HG03558 (cell line): ENCODE data around the gene PARD3B.

Source experiments
- ATAC-seq: cut with Tn5 transposase; IDR thresholded peaks from one replicate; pipeline ENCODE4 v1.9.1; 2021; ENCODE audit warnings: moderate number of reproducible peaks; ENCODE audit not compliant: unreplicated experiment; ENCODE audit errors: extremely low read depth

PARD3B gene

DNA sequence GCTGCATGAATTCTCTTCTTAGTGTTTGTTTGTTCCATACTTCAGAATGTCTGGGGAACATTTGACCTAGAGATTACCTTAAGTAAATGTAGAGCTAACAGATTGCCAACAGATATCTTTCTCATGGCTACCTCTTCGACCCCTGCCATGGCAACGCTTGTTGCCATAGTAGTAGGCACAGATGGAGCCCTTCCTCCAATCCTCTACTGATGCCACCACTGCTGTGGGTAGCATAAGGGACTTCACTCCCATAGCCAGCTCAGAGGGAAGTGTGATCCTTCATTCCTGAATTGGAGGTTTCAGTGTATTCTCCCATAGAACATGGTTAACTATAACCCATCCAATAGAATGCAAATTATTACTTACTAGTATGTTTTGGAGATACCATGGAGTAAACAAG lies 593.5 kb downstream of the PARD3B start:
- ATAC-seq, result no peak

DNA sequence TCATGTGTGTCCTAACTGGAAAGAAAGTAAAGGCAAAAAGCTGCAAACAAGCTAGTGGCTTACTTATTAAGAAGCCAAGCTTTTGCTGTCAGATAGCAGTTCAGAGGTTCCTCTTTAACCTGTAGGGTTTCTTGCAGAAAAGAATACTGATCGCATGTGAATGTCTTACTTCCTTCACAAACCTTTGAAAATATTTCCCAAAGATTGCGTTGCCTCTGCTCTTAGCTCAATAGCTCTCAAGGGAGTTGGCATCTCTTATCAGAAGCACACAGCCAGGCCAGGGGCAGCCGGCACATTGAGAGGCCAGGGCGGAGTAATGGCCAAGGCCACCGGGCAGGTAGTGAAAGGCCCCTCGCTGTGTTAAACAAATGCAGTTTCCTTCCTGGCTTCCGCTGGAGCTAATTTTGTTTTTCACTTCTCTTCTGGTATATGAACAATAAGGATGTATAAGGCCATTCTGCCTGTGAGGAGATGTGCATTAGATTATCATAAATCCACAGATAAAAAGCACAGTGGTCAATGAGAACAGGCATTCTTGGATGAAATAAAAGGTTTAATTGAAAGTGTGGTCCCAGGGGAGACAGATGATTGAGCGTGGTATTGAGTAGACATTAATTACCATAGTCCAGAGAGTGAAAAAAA lies 594.7 kb downstream of the PARD3B start:
- ATAC-seq, result no peak

DNA sequence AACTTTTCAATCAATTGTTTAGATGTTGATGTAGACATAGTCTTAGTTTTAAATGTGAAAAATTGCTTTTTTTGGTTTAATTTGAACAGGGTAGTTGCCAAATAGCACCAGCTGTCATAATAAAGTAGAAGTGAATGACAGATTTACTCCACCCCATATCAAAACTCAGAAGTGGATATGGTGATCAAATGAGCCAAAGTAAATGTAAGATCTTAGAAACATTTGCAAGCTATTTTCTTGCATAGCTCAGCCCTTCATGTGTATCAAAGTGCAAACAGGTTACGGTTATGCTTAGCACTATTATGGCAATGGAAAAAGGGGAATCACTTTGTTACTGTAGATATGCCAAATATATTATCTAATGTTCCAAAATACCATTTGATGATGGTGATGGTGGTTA lies 596.1 kb downstream of the PARD3B start:
- ATAC-seq, result no peak

DNA sequence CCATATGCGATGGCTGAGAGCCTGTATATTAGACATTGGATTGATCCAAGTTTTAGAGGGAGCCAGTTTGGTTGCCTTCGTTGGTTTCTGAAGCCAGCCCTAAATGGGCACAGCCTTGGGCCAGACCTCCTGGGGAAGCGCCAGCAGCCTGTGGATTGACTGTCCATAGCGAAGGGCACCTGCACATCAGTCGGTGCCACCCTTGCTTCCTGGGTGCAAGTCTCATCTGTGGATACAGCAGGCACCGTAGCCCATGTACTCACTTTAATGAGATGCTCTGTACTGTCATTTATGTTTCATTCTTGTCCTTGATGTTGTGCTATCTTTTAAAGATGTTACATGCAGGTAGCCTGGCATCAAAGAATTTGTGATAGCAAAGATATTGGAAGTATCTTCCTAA lies 600.6 kb downstream of the PARD3B start:
- no peak for ATAC-seq

DNA sequence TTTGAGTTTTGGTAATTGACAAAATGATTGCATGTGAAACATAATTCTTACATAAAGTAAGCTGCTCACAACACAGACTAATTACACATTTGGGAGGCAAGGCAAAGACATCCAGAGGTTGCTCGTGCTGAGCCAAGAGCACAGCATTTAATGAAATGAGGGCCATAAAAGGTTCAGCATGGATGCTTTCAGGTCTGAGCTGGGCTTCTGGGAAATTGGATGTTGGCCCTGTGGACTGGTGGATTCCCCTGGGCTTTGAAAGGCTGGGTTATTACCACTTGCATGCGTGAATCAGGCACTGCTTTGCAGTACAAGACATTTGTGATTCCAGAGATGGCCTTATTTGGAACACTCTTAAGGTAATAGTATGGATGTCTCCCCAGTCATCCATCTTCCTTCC lies 603.5 kb downstream of the PARD3B start:
- no peak for ATAC-seq

DNA sequence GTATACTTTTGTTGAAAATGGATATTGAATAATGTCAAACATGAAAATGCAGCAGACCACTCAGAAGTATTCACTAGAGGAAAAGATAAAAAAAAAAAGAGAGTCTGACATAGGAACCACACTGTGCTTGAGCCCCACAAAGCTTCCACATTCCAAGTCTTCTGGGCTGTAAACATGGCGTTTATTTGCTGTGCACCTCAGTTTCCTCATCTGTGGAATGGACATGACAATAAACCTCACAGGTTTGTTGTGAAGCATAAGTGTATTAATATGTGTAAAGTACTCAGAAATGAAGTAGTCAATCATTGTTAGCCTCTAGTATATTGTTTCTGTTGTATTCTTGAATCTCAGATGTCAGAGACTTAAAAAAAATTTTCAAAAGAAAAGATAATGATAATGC lies 611.2 kb downstream of the PARD3B start:
- no peak for ATAC-seq

DNA sequence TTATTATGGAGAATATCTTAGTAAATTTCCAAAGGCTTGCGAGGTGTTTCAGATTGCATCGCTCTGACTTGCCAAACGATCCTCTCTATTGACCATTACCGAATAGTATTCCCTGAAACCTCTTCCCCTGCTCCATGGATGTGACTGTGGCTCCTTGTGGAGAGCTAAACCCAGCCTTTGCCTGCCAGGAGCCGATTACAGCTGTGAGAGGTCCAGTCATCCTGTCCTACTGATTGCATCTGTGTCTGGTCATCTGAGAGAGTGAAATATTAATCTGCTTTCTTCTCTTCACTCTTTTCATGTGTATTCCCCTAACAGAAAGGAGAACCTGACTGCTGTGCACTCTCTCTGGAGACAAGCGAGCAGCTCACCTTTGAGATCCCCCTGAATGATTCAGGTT lies 613.1 kb downstream of the PARD3B start:
- no peak for ATAC-seq

DNA sequence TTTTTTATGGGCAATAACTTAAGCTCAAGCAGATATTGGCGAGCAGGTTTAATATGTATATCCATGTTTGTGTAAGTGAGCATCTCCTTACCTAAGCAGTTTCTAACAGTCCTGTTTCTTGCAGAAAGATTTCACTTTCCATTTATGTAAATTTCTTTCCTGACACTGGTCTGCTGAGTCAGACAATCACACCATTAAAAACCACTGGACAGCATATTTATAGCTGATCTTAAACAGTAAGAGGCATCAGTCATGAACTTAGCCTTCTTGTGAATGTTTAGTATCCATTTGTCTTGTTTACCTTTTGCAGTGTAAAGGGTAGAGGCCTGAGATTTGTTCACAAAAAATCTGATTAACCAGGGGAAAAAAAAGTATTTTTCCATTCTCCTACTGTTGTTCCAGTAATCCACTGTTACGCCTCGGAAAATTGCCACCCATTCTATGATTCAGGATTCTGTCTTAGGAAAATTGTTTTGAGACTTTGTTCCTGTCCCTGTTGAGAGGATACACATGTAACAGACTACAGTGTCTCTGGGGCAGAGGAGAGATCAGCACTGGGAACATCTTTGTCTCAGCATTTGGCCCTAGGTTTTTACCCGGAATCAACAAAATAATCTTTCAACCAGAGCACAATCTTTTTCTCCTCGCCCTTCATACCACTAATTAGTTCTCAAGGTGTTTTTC lies 616.0 kb downstream of the PARD3B start:
- no peak for ATAC-seq

DNA sequence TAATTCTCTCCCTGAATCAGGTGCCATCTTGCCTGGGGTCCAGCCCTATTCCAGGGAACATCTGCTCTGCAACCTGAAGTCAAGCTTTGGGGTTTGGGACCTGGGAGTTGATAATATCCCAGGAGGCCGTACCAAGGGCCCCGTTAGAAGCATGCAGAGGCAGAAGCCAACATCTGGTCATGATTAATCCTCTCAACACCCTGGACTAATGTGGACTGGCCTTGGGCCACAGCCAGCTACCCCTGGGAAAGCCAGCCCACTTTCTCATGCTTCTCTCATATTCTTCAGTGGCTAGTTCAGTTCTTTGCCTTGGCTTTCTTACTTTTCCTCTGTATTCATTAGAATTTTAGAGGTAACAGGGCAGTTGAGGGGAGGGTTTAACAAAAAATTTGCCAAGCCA lies 621.5 kb downstream of the PARD3B start:
- ATAC-seq, result no peak

DNA sequence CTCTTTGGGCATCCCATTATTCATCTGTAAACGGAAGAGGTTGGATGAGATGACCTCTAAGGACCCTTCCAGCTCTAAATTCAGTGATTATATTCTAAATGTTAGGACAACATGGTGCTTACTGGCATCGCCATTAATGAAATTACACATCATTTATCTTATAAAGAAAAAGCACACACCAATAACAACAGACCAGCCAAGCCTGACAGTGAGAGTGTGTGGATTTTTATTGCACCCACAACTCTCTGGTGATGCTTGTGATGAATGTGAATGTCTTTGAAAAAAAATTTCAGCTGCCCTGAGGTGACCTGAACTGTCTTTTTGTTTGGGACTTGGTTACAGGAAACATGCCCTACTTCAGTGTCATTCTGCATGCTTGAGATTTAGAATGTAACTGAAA lies 623.7 kb downstream of the PARD3B start:
- ATAC-seq, result no peak

DNA sequence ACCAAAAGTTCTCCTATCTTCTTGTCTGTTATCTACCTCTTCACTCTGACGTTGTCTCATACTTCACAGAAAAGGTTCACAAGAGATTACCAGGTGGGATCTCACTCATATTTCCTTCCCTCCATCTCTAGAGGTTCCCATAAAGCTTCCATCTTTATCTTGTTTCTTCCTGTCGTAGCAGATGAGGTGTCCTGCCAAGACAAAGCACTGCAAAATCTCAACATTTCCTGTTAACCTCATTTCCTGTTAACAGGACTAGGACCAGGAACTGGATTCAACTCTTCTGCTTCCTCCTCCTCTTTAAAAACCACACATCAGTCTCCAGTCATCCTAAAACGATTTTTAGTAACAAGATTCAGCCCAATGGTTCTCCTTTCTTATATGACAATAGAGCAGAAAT lies 624.2 kb downstream of the PARD3B start:
- ATAC-seq, result no peak

DNA sequence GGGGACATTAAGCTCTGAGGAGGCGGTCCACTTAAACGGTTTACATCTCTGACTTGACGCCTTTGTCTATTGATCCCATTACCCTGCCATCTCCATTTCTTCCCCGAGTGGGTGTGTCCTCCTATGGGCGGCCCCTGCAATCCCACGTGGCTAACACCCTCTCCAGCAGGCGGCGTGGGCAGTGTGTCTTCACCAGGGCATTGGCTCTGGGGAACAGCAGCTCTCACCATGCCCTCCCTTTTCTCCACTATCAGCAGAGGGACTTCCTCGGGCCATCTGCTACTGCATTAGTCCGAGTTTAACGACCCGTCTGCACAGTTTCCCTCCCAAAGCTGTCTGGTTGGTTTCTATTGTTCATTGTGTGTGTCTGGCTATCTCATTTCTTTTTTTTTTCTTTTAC lies 625.1 kb downstream of the PARD3B start:
- no peak for ATAC-seq

DNA sequence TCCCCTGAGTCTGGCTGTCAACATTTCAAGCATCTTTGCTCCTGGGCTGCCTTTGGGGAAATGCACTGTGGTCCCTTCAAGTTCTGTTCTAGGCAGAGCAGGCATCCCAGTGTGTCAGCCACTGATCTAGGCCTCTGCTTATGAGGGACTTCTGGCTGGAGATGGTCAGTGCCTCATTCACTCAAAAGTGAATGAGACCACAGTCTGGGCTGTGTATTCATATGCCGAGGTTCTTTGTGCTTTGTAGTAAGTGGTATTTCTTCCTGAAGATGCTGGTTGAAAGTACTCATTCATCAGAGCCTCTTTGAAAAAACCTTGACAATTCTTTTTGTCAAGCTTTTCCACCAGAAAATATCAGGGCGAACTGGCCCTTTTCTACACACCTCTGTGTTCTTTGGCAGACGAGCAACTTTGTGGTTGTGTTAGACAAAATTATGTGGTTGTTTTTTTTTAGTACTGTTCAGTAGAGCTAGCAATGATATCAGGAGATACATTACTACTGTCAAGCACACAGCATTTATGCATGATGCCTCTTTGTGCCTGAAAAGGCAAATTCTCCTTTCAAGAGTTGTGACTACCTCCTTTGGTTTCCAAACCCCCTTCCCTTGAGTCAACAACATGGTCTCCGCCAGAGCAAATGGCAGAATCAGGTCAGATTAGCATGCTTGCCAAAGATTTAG lies 626.1 kb downstream of the PARD3B start:
- no peak for ATAC-seq

DNA sequence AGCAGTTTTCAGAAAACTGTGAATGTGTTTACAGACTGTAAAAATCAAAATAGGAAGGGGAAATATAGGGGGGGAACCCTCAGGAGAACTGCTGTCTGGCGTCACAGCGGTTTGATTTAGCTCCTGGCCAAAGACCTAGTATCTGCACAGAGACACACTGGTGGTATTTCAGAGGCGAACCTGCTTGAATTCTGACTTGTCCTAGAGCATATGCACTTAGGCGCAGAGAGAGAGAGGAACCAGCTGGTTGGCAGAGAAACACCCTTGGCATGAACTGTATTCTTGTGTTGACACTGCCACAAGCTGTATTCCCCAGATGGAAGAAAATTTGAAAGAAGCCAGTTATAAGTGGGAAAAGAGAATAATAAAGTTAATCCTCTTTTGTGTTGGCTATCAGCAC lies 630.6 kb downstream of the PARD3B start:
- ATAC-seq, result no peak

DNA sequence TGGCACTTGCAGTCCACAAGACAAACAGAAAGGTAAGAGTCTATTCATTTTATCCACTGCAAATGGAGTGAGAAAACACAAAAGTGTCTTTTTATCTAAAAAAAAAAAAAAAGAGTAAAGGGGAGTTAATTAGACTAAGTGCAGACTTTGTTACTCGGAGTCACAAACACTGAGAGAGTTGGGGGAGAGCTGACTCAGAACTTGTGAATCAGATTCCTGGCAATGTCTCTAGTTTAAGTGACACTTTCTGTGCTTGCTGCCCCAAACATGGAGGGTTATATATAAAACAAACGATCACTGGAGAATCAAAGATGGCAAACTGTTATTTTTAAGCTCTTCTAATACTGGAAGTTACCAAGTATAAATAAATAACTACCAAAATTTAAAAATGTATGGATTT lies 631.3 kb downstream of the PARD3B start:
- ATAC-seq, result no peak

DNA sequence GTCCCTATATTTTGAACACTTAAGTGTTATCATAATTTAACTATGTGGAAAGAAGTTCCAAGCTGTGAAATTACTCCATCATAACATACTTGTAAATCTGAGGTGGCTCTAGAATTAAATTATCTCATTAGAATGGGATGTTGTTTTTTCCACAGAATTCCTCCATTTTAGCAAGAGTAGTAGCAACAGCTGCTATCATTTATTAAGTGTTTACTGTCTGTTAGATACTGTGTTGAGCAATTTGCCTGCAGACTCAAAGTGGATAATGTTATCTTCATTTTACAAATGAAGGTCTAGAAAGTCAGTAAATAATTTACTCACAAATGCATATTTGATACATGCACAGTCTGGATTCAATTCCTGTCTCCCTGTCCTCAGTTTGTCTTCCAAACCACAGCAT lies 632.3 kb downstream of the PARD3B start:
- no peak for ATAC-seq

DNA sequence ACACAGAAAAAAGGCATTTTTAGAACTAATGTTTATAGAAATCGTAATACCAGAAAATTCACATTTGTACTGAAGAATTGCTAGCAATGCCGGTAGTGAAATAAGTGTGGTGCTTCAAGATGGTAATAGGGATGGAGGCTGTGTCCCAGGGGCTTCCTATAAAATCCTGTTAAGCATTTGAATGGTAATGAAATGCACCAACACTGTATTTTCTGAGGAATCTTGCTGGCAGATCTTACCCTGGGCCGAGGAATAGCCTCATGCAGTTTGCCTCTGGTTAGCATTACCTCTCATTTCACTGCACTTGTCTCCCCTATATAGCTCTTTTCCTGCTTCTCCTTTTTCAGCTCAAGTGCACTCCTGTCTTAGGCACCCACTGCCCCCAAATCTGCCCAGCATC lies 635.5 kb downstream of the PARD3B start:
- no peak for ATAC-seq

DNA sequence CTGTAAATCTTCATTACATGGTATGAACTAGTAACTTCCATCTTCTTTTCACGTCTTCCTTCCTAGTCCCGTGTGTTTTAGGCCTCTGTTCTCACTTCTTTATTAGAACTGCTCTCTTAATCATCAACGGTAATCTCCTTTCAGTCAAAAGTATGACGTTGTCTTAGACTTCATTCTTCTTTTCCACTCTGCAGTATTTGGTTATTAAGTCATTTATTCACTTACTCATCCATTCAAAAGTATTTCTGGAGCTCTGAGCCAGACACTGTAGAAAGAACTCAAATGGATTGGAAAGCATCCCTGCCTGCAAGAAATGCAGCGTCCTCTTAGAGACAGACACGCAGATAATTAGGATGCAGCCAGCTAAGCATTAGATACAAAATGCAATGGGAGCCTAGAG lies 642.5 kb downstream of the PARD3B start:
- ATAC-seq, result no peak

DNA sequence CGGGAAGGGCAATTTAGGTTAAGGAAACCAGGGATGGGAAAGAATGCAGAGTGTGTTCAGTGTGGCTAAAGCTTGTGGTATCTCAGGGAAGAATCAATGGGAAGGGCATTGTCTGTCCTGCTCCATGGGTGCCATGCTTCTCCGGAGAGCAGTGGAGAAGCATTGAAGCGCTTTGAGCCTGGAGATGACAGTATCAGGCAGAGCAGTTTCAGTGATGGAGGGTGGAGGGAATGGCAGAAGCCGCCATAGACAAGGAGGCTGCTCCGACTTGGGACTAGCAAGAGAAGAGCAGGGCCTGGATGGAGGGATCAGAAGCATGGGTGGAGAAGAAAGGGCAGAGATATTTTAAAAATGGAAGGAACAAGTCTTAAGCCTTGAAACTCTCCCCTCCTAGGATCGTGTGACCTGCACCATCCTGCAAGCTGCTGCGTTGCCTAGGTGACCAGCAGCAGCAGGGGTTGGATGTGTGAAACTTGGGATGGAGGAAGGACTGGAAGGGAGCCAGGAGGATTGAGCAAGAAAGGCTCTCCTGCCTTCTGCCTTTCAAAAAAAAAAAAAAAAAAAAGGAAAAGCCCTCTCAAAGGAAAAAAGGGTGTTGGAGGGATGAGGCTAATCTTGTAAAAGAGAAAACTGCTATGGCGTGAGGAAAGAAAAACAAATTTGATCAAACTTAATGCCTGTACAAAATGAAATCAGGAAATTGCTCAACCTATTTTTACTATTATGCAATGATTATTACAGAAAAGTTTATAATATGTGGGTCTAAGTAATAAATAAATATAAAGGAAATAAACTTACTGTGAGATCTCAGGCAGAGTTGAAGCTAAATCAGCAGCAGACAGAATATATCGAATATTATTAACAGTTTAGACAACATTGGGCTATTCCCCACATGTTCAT lies 643.2 kb downstream of the PARD3B start:
- ATAC-seq, result no peak

DNA sequence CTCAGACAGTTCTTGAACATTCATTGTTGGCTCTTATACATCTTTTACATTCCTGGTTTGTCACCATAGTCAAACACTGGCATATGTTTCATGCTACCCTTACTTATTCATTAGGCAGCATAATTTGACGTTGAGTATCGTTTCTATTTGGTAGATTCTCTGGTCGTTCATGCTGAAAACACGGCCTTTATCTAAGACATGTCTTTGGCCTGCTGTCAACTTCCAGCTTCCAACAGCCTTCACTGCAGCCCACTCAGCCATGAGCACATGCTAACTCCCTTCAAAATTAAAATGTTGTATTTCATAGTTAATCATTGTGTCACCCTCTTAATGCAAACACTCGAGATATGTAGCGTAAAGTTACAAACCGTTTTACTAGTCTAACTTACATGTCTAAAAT lies 644.0 kb downstream of the PARD3B start:
- ATAC-seq, result no peak

DNA sequence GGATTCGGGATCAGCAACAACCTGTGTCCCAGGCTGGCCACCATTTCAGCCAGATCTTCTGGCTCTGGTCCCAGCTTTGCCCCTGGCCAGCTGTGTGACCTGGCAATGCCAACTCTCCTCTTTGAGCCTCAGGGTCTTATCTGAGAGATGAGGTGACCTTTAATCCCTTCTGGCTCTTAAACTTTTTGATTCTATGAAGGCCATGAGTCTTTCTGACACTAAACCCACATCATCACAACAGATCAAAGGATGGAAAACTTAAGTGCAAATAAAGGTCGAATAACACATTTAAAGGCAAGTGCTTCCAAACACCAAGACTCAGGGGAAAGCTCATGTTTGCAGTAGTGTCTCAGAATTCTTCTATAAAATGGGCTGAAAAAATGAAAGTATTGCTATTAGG lies 645.3 kb downstream of the PARD3B start:
- no peak for ATAC-seq
